NCI-H460 (cell line): Measurements from ENCODE around the gene KLHL6. TPM values are rescaled to one million over a fixed set of nuclear protein-coding genes. Genes with fewer than 3 reads are reported as not detected.
"Not testable (repeated sequence)": the region's sequence is repeated elsewhere in the genome, so short reads cannot be mapped to it uniquely, and the experiment has no call there.

Experiments
- DNase-seq: peaks from one replicate; pipeline ENCODE4 v3.0.0-alpha.2; 2016; ENCODE audit warnings: low read depth; ENCODE audit errors: extremely low read depth
- total RNA-seq: library from RNA; depleted of rRNA; stranded (reverse); fragments of >200 nt; shearing (Covaris generic); gene quantifications from 2 replicates; pipeline ENCODE4 v1.2.3, GENCODE V29; 2014

Gene KLHL6
- total RNA-seq, 1 experiment from 2014 or later, result not detected

- not testable (repeated sequence) for DNase-seq
Measured at GRCh38 chr3:183511286-183512131, 44.0 kb downstream of the KLHL6 start.

GRCh38 chr3:183508821-183509220, 46.7 kb downstream of the KLHL6 start:
- DNase-seq, result no peak

- DNase-seq, result no peak
Measured at GRCh38 chr3:183507551-183507950, 48.0 kb downstream of the KLHL6 start.

GRCh38 chr3:183506674-183507320, 48.7 kb downstream of the KLHL6 start:
- no peak for DNase-seq

- DNase-seq, result no peak
Measured at GRCh38 chr3:183504597-183504996, 50.9 kb downstream of the KLHL6 start.

GRCh38 chr3:183503746-183504145, 51.8 kb downstream of the KLHL6 start:
- DNase-seq, result no peak

GRCh38 chr3:183502237-183503181, 53.0 kb downstream of the KLHL6 start:
- peak; percentile 2 for DNase-seq

GRCh38 chr3:183500981-183501704, 54.4 kb downstream of the KLHL6 start:
- no peak for DNase-seq

- no peak for DNase-seq
Measured at GRCh38 chr3:183500319-183500718, 55.2 kb downstream of the KLHL6 start.

GRCh38 chr3:183498634-183499033, 56.9 kb downstream of the KLHL6 start:
- DNase-seq, result no peak

- no peak for DNase-seq
Measured at GRCh38 chr3:183497313-183497712, 58.2 kb downstream of the KLHL6 start.

GRCh38 chr3:183496311-183496710, 59.2 kb downstream of the KLHL6 start:
- no peak for DNase-seq

- no peak for DNase-seq
Measured at GRCh38 chr3:183494341-183494740, 61.2 kb downstream of the KLHL6 start.

- DNase-seq, result no peak
Measured at GRCh38 chr3:183493296-183494045, 62.0 kb downstream of the KLHL6 start.

GRCh38 chr3:183492849-183493179, 62.7 kb downstream of the KLHL6 start:
- DNase-seq, result no peak

GRCh38 chr3:183491923-183492848, 63.3 kb downstream of the KLHL6 start:
- no peak for DNase-seq

GRCh38 chr3:183491109-183491922, 64.2 kb downstream of the KLHL6 start:
- DNase-seq, result no peak

- no peak for DNase-seq
Measured at GRCh38 chr3:183490653-183491052, 64.9 kb downstream of the KLHL6 start.
